GM21447 (cell line): ENCODE data around the gene TMEM119.

Experiments used
- ATAC-seq: cut with Tn5 transposase; IDR thresholded peaks from one replicate; pipeline ENCODE4 v1.9.1; 2021; ENCODE audit not compliant: unreplicated experiment

TMEM119 gene

GRCh38 chr12:108616941-108617858 is 19.3 kb upstream of the TMEM119 start:
- ATAC-seq = peak; percentile 76

- ATAC-seq = no peak
These were observed 18.5 kb upstream of the TMEM119 start for GRCh38 chr12:108616359-108616758.

GRCh38 chr12:108615918-108616317 is 18.0 kb upstream of the TMEM119 start:
- ATAC-seq = no peak

- no peak for ATAC-seq
These were observed 16.8 kb upstream of the TMEM119 start for GRCh38 chr12:108614639-108615038.

- no peak for ATAC-seq
These were observed 16.2 kb upstream of the TMEM119 start for GRCh38 chr12:108614041-108614440.

GRCh38 chr12:108613548-108613947 is 15.7 kb upstream of the TMEM119 start:
- no peak for ATAC-seq

- no peak for ATAC-seq
These were observed 15.0 kb upstream of the TMEM119 start for GRCh38 chr12:108612788-108613282.

GRCh38 chr12:108611884-108612415 is 14.1 kb upstream of the TMEM119 start:
- ATAC-seq = no peak

GRCh38 chr12:108610856-108611605 is 13.1 kb upstream of the TMEM119 start:
- ATAC-seq = no peak

GRCh38 chr12:108610336-108610815 is 12.5 kb upstream of the TMEM119 start:
- ATAC-seq = no peak

- ATAC-seq = no peak
These were observed 11.9 kb upstream of the TMEM119 start for GRCh38 chr12:108609537-108610335.

GRCh38 chr12:108608616-108609015 is 10.7 kb upstream of the TMEM119 start:
- ATAC-seq = no peak

GRCh38 chr12:108607981-108608600 is 10.2 kb upstream of the TMEM119 start:
- ATAC-seq = no peak

- ATAC-seq = no peak
These were observed 8.6 kb upstream of the TMEM119 start for GRCh38 chr12:108606492-108606891.

GRCh38 chr12:108605690-108606406 is 8.0 kb upstream of the TMEM119 start:
- ATAC-seq = no peak

- ATAC-seq = no peak
These were observed 7.3 kb upstream of the TMEM119 start for GRCh38 chr12:108605000-108605689.

- no peak for ATAC-seq
These were observed 6.5 kb upstream of the TMEM119 start for GRCh38 chr12:108604208-108604941.

GRCh38 chr12:108603743-108604142 is 5.9 kb upstream of the TMEM119 start:
- no peak for ATAC-seq
